HG03066 (cell line): ENCODE data around the gene EDN3.

Source experiments
- ATAC-seq: cut with Tn5 transposase; IDR thresholded peaks from one replicate; pipeline ENCODE4 v1.9.1; 2021; ENCODE audit warnings: low read depth; ENCODE audit not compliant: unreplicated experiment

The EDN3 gene

GRCh38 chr20:59300333-59301081 lies at the start of gene EDN3:
EDN3 (plus strand) TSS chr20:59300611; CDS start chr20:59300813, 202 bp downstream.
- ATAC-seq: no peak

DNA sequence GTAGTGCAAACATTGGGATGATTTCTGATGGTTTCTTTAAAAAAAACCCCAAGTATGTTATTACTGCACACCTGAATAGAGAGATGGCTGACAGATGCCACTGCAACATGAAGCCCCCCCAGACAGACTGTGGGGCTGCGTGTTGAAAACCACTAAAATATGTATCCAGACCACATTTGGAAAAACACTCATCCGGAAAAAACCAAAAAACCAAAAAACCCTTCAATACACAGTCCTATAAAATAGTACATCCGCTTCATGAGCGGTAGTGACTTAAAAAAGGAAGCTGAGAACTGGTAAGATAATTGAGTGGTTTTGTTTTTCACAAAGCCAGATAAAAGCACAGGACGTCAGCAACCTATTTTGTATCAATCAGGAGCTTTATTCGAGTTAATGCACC lies 47.1 kb upstream of the EDN3 start:
- ATAC-seq: no peak

GRCh38 chr20:59253779-59254319 lies 46.6 kb upstream of the EDN3 start:
- ATAC-seq: no peak

GRCh38 chr20:59255256-59255655 lies 45.2 kb upstream of the EDN3 start:
- ATAC-seq: no peak

- ATAC-seq: no peak
Measured at GRCh38 chr20:59258221-59258621, 42.2 kb upstream of the EDN3 start.

- ATAC-seq: no peak
Measured at GRCh38 chr20:59259946-59260345, 40.5 kb upstream of the EDN3 start.

GRCh38 chr20:59265298-59265697 lies 35.1 kb upstream of the EDN3 start:
- no peak for ATAC-seq

DNA sequence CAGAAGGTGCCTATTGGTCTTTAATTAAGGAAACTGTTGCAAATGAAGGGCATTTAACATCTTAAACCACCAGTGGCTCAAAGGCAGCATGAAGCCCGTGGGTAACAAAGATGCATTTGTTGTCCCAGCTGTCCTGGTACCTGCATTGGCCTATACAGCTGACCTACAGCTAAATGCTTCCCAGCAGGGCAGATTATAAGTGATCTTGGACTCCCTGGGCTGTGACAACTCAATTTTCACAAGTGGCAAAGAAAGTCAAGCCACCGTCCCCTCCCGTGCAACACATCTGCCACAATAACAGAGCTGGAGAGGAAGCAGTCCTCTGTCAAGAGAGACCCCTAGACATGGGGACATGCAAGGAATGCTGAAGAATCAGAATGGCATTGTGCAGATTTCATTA lies 31.5 kb upstream of the EDN3 start:
- ATAC-seq: no peak

- no peak for ATAC-seq
Measured at GRCh38 chr20:59269411-59270025, 30.9 kb upstream of the EDN3 start.

- no peak for ATAC-seq
Measured at GRCh38 chr20:59270380-59270779, 30.0 kb upstream of the EDN3 start.

DNA sequence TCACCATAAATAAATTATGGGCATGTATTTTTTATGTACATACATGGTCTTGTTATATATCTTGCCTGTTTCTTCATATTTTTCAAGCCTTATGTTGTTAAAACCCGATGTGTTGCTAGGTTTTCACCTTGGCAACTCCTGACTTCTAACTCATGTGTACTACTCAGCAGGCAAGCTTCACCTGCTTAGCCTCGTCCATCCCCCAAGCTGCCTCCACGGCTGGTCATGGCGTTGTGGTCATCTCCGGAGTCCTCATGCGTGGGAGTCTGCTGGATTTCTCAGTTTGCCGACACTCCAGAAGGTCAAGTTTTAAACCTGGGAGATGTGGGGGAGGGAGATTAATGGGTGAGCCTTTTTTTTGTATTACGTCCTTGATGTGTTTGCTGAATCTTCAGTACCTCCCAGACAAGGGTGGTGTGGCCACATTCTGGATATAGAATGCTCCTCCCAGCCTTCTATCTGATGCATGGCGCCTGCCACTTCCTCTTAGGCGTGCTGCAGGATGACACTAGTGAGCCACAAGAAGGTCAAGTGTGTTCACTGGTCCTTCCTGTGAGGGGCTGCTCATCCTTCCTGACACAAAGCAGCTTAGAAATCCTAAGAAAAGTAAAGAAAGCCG lies 26.6 kb upstream of the EDN3 start:
- ATAC-seq: no peak

DNA sequence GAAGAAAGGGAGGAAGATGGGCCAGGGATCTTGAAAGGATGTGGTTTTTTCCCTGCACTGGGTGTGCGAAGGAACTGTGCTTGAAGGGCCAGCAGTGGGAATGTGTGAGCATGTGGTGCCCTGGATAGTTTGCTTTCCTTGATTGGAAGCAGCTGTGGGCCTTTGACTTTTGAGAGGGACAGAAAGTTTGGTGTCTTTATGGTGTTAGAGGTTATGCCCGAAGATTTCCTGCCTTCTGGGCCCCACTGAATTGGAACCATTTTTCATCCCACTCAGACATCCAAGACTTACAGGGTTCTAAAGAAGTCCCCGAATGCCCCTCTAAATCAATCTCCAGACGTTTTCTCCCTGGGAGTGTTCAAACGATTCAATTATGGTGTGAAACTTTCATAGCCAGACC lies 23.5 kb upstream of the EDN3 start:
- ATAC-seq: no peak

- ATAC-seq: no peak
Measured at GRCh38 chr20:59284470-59284869, 15.9 kb upstream of the EDN3 start.

GRCh38 chr20:59289994-59290393 lies 10.4 kb upstream of the EDN3 start:
- ATAC-seq: no peak

DNA sequence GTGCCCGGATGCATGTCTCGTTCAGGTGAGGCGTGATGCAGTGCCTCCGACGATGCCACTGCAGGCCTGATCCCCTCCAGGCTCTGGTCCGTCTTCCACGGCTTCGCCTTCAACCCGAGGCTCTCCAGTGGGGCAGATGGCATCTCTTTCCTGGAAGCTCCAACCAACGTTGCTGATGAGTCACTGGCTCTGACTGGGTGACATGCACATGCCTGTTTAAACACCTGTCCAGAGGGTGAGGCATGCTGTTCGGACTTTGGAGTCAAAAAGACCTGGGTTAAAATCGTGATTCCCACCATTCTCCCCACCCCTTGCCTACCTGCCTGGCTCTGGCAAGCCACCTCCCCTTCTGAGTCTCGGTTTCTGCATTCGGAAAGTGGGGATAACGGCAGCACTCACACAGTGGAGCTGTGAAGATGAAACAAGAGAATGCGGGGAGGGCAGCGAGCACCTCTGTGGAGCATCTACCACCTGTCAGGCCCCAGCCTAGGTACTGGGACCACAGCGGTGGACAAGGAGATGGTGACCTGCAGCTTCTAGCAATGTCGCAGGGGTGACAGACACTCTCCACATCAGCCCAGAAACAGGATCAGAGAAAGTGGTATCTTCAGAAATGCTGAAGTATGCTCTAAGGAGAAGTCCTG lies 8.5 kb upstream of the EDN3 start:
- ATAC-seq: no peak

DNA sequence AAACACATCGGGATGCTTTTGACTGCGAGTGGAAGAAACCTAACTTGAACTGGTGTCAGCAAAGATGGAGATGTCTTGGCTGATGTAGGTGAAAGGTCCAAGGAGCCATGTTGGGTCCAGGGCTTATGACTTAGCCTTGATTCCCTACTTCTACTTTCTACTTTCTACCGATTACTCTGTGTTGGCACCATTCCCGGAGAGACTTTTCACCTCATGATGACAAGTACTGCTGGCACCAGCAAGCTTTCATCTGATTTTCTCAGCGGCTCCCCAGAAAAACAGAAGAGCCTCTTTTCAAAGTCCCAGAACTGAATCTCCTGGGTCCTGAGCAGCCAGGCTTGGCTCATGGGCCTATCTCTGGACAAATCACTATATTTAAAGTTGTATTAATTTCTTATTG lies 4.9 kb upstream of the EDN3 start:
- ATAC-seq: no peak

GRCh38 chr20:59297686-59298085 lies 2.7 kb upstream of the EDN3 start:
- ATAC-seq: no peak

- no peak for ATAC-seq
Measured at GRCh38 chr20:59299945-59300332, 472 bp upstream of the EDN3 start.

GRCh38 chr20:59301343-59302007 lies 1.1 kb downstream of the EDN3 start:
- ATAC-seq: no peak

- no peak for ATAC-seq
Measured at GRCh38 chr20:59305908-59306655, 5.7 kb downstream of the EDN3 start.
